H1 (cell line): ENCODE results near the gene PDP2. TPM values are rescaled to one million over a fixed set of nuclear protein-coding genes. Genes with fewer than 3 reads are reported as not detected.
A peak's percentile ranks its signal among the peaks of the same experiment; 100 is the strongest.

Source experiments
- CTCF ChIA-PET: fragments of 300-600 bp; sonication (Branson Sonifier 250); formaldehyde crosslinking; loops from one replicate; lab custom pipeline; 2021; ENCODE audit not compliant: partially characterized antibody; lab: Charles Lee
- POLR2A ChIA-PET: fragments of 300-600 bp; sonication (Branson Sonifier 250); formaldehyde crosslinking; loops from one replicate; lab custom pipeline; 2021; ENCODE audit warnings: inconsistent platforms; ENCODE audit not compliant: partially characterized antibody; lab: Charles Lee
- DNase-seq, 2 experiments: peaks; one replicate each; pipeline versions ENCODE4 v3.0.0 to v3.0.0-alpha.2; 2010 to 2022; ENCODE audit warnings: low spot score in 2 of 2, low read depth in 1 of 2, mixed read lengths in 1 of 2
- FAIRE-seq: peaks from 2 replicates; lab custom pipeline; 2011; peaks lifted over from hg19 to GRCh38; lab: Jason Lieb, UNC
- H2AFZ ChIP-seq: 2 replicates; pipeline ENCODE4 v1.8.1; 2012; ENCODE audit warnings: low read length, inconsistent platforms
- H2AK5ac ChIP-seq: 2 replicates; pipeline ENCODE4 v1.6.1; 2013; ENCODE audit warnings: low read depth, low read length
- H2BK120ac ChIP-seq: replicated peaks from 2 replicates; pipeline ENCODE3; 2013; ENCODE audit warnings: low read depth, low read length, inconsistent platforms
- H2BK12ac ChIP-seq: 2 replicates; pipeline ENCODE4 v1.6.1; 2013; ENCODE audit warnings: low read depth, low read length
- H2BK15ac ChIP-seq: 2 replicates; pipeline ENCODE4 v1.6.1; 2013; ENCODE audit warnings: low read length
- H2BK20ac ChIP-seq: 2 replicates; pipeline ENCODE4 v1.6.1; 2013; ENCODE audit warnings: low read length
- H2BK5ac ChIP-seq: 2 replicates; pipeline ENCODE4 v1.6.1; 2013; ENCODE audit warnings: low read depth, low read length
- H3K14ac ChIP-seq: 2 replicates; pipeline ENCODE4 v1.6.1; 2013; ENCODE audit warnings: inconsistent platforms; ENCODE audit not compliant: insufficient read length
- H3K18ac ChIP-seq: 2 replicates; pipeline ENCODE4 v1.6.1; 2013; ENCODE audit warnings: low read length; ENCODE audit errors: extremely low read depth
- H3K23ac ChIP-seq: 2 replicates; pipeline ENCODE4 v1.6.1; 2013; ENCODE audit warnings: inconsistent platforms; ENCODE audit not compliant: insufficient read length
- H3K23me2 ChIP-seq: 2 replicates; pipeline ENCODE4 v1.6.1; 2013; ENCODE audit warnings: low read depth, low read length
- H3K27ac ChIP-seq: 2 replicates; pipeline ENCODE4 v1.6.1; 2011; ENCODE audit warnings: low read depth, low read length, inconsistent platforms
- H3K27me3 ChIP-seq, 4 experiments: replicated peaks in 1 of 4; 1 replicate in 1 of 4; 2 replicates in 3 of 4; pipeline versions ENCODE4 v1.6.1 to v1.8.1; 2011 to 2013; ENCODE audit warnings: low read length in 3 of 4, mild to moderate bottlenecking in 3 of 4, inconsistent platforms in 2 of 4, mixed read lengths in 2 of 4, moderate library complexity in 1 of 4; ENCODE audit not compliant: control insufficient read depth in 3 of 4, insufficient read depth in 3 of 4; ENCODE audit errors: extremely low read depth in 1 of 4
- H3K36me3 ChIP-seq, 4 experiments: 2 replicates each; pipeline versions ENCODE4 v1.6.1 to v1.8.1; 2011 to 2013; ENCODE audit warnings: mild to moderate bottlenecking in 4 of 4, low read length in 3 of 4, moderate library complexity in 2 of 4, control low read depth in 1 of 4, inconsistent platforms in 1 of 4; ENCODE audit not compliant: insufficient read depth in 4 of 4, control insufficient read depth in 2 of 4
- H3K4ac ChIP-seq: replicated peaks from 2 replicates; pipeline ENCODE3; 2013; ENCODE audit warnings: low read length, low read depth, mixed read lengths, inconsistent platforms; ENCODE audit not compliant: insufficient read length
- H3K4me1 ChIP-seq, 4 experiments: replicated peaks in 1 of 4; 1 replicate in 1 of 4; 2 replicates in 3 of 4; pipeline versions ENCODE4 v1.6.1 to v1.8.1; 2011 to 2013; ENCODE audit warnings: low read length in 3 of 4, inconsistent platforms in 2 of 4, mixed read lengths in 1 of 4; ENCODE audit not compliant: insufficient read depth in 4 of 4, control insufficient read depth in 3 of 4
- H3K4me2 ChIP-seq, 2 experiments: 2 replicates each; pipeline versions ENCODE4 v1.6.1 to v1.8.1; 2011 to 2013; ENCODE audit warnings: low read depth in 2 of 2, low read length in 2 of 2, control low read depth in 1 of 2, inconsistent platforms in 1 of 2, mild to moderate bottlenecking in 1 of 2; ENCODE audit not compliant: insufficient read depth in 1 of 2
- H3K4me3 ChIP-seq, 4 experiments: fragments of 200-600, 300-600 bp in 1 of 4; sonication (generic), shearing (Covaris generic), sonication (Bioruptor Twin) in 1 of 4; 2 replicates each; pipeline versions ENCODE4 v1.5.1 to v1.8.1; 2011 to 2016; ENCODE audit warnings: low read length in 4 of 4, low read depth in 3 of 4, control low read depth in 2 of 4, inconsistent platforms in 2 of 4, mild to moderate bottlenecking in 2 of 4, mixed read lengths in 1 of 4, moderate library complexity in 1 of 4; ENCODE audit not compliant: insufficient read depth in 2 of 4; ENCODE audit errors: extremely low read depth in 1 of 4
- H3K56ac ChIP-seq: replicated peaks from 2 replicates; pipeline ENCODE3; 2013; ENCODE audit warnings: low read depth, mild to moderate bottlenecking, mixed read lengths, low read length, inconsistent platforms; ENCODE audit not compliant: insufficient read length
- H3K79me1 ChIP-seq: 2 replicates; pipeline ENCODE4 v1.6.1; 2013; ENCODE audit warnings: low read depth, low read length, control low read depth
- H3K79me2 ChIP-seq, 2 experiments: 2 replicates each; pipeline versions ENCODE4 v1.6.1 to v1.8.1; 2012 to 2013; ENCODE audit warnings: low read length in 2 of 2, mild to moderate bottlenecking in 2 of 2, inconsistent platforms in 1 of 2; ENCODE audit not compliant: insufficient read depth in 2 of 2, control insufficient read depth in 1 of 2
- H3K9ac ChIP-seq, 4 experiments: replicated peaks in 1 of 4; 1 replicate in 1 of 4; 2 replicates in 3 of 4; pipeline versions ENCODE4 v1.6.1 to v1.8.1; 2011 to 2013; ENCODE audit warnings: low read depth in 3 of 4, low read length in 3 of 4, control low read depth in 2 of 4, mild to moderate bottlenecking in 2 of 4, moderate library complexity in 2 of 4, inconsistent platforms in 1 of 4; ENCODE audit errors: extremely low read depth in 1 of 4
- H3K9me3 ChIP-seq, 2 experiments: 2 replicates each; pipeline versions ENCODE4 v1.6.1 to v1.8.1; 2012 to 2013; ENCODE audit warnings: mild to moderate bottlenecking in 2 of 2, moderate library complexity in 2 of 2, control low read depth in 1 of 2, inconsistent platforms in 1 of 2, low read depth in 1 of 2, low read length in 1 of 2, mixed read lengths in 1 of 2; ENCODE audit not compliant: insufficient read depth in 2 of 2
- H4K20me1 ChIP-seq, 2 experiments: replicated peaks in 1 of 2; 2 replicates each; pipeline versions ENCODE3 to v1.8.1; 2011 to 2013; ENCODE audit warnings: inconsistent platforms in 2 of 2, low read length in 2 of 2, mild to moderate bottlenecking in 1 of 2; ENCODE audit not compliant: insufficient read depth in 2 of 2, control insufficient read depth in 1 of 2
- H4K5ac ChIP-seq: 2 replicates; pipeline ENCODE4 v1.6.1; 2013; ENCODE audit warnings: low read length, low read depth, mixed read lengths, inconsistent platforms; ENCODE audit not compliant: insufficient read length
- H4K8ac ChIP-seq: 2 replicates; pipeline ENCODE4 v1.8.0; 2013; ENCODE audit warnings: mild to moderate bottlenecking, moderate library complexity, low read length, inconsistent platforms; ENCODE audit not compliant: insufficient read depth; ENCODE audit errors: extremely low read depth
- H4K91ac ChIP-seq: replicated peaks from 2 replicates; pipeline ENCODE3; 2013; ENCODE audit warnings: low read length, mixed read lengths, inconsistent platforms; ENCODE audit not compliant: insufficient read length
- ASH2L ChIP-seq: fragments of 200-600, 300-600 bp; sonication (generic); IDR thresholded peaks from one replicate; pipeline ENCODE4 v1.7.1; 2017; ENCODE audit warnings: low read length
- BCL11A ChIP-seq, 2 experiments: IDR thresholded peaks; one replicate each; pipeline ENCODE4 v1.6.1; 2011; ENCODE audit warnings: low read depth in 2 of 2, low read length in 2 of 2, mild to moderate bottlenecking in 2 of 2
- CREB1 ChIP-seq: IDR thresholded peaks from 2 replicates; pipeline ENCODE4 v1.6.1; 2012; ENCODE audit warnings: inconsistent platforms
- E2F6 ChIP-seq: IDR thresholded peaks from 2 replicates; pipeline ENCODE4 v1.6.1; 2012; ENCODE audit warnings: inconsistent platforms
- EZH2 ChIP-seq: fragments of 200-600 bp; sonication (generic); IDR thresholded peaks from 2 replicates; pipeline ENCODE4 v1.7.1; 2012; ENCODE audit warnings: low read depth, mild to moderate bottlenecking, moderate library complexity, low read length, inconsistent platforms; ENCODE audit not compliant: severe bottlenecking
- KDM4A ChIP-seq: IDR thresholded peaks from one replicate; pipeline ENCODE4 v1.7.1; 2012; ENCODE audit warnings: low read depth, mild to moderate bottlenecking, moderate library complexity, low read length, inconsistent platforms; ENCODE audit not compliant: severe bottlenecking
- MAX ChIP-seq: IDR thresholded peaks from 2 replicates; pipeline ENCODE4 v1.6.1; 2012; ENCODE audit warnings: inconsistent platforms
- RBBP5 ChIP-seq: IDR thresholded peaks from 2 replicates; pipeline ENCODE4 v1.7.1; 2012; ENCODE audit warnings: low read depth, mild to moderate bottlenecking, inconsistent platforms, low read length, moderate library complexity, borderline replicate concordance
- RXRA ChIP-seq: IDR thresholded peaks from 2 replicates; pipeline ENCODE4 v1.6.1; 2011; ENCODE audit warnings: low read depth, mild to moderate bottlenecking, low read length, moderate library complexity; ENCODE audit not compliant: insufficient read depth
- SP1 ChIP-seq: IDR thresholded peaks from 2 replicates; pipeline ENCODE4 v1.6.1; 2011; ENCODE audit warnings: low read depth, low read length
- SRF ChIP-seq: IDR thresholded peaks from 2 replicates; pipeline ENCODE4 v1.6.1; 2011; ENCODE audit warnings: mild to moderate bottlenecking, low read depth, low read length, moderate library complexity
- WGBS, 2 experiments: shearing (Covaris generic) in 1 of 2; methylation state at CpG; one replicate each; pipeline versions ENCODE4 v1.1.6 to v1.1.7; 2013 to 2015; ENCODE audit warnings: low lambda C conversion rate in 2 of 2, mixed read lengths in 2 of 2, inconsistent platforms in 1 of 2, low coverage in 1 of 2, missing lambda C conversion rate in 1 of 2; ENCODE audit not compliant: insufficient replicate concordance in 2 of 2, insufficient coverage in 1 of 2, insufficient read length in 1 of 2; ENCODE audit errors: extremely low coverage in 1 of 2, missing lambda C conversion rate in 1 of 2; 5-methylcytosine and 5-hydroxymethylcytosine counted together
- polyA plus RNA-seq, 7 experiments: library from polyadenylated mRNA; depleted of rRNA in 3 of 7; stranded (reverse) in 5 of 7; unstranded in 2 of 7; fragments of >200 nt in 5 of 7; fragments of 200-250 nt in 2 of 7; gene quantifications; 1 replicate in 5 of 7; 2 replicates in 1 of 7; 4 replicates in 1 of 7; pipeline versions ENCODE4 v1.2.1 to v1.2.3, GENCODE V29; 2011 to 2013; ENCODE audit warnings: missing spikeins in 2 of 7, mixed read lengths in 2 of 7
- total RNA-seq: library from RNA; stranded (reverse); fragmentation: NEBNext Ultra II Directional; extraction: Animal tissue kit (Norgen Biotek cat#: 25700); gene quantifications from 2 replicates; pipeline ENCODE4 v1.2.1, GENCODE V29; 2021

Gene PDP2
- total and polyA plus RNA-seq, 2 of the 8 experiments (the other 6 are each of a cell fraction or from before 2014, with no cell fraction given): 11.7 to 36.5 TPM

- Histone ChIP-seq H2BK5ac (no peak within 1 kb of the TSS), H3K56ac (no peak within 1 kb of the TSS), H3K27ac (no peak within 1 kb of the TSS), H3K27me3 (peaks cover 14 to 45% (median 36%) of the 10 kb centered on the region in 4 experiments), H4K8ac (no peak within 1 kb of the TSS; the same call in 1 of the 2 replicates), H3K79me2 (no peaks in the 10 kb centered on the region), H2AFZ (peak within 1 kb of the TSS; percentile 48), H3K18ac (peak within 1 kb of the TSS; percentile 60), H3K9me3 (no peaks in the 10 kb centered on the region), H3K4me2 (peak within 1 kb of the TSS; percentile 80 to 98), H3K4me3 (peak within 1 kb of the TSS; percentile 46 to 75 (median 62)), H3K4me1 (peaks cover 0 to 2% (median 0%) of the 10 kb centered on the region in 4 experiments; a peak in 3 of 7 replicates), H2BK12ac (no peak within 1 kb of the TSS), H4K20me1 (peaks cover 0 to 3% of the 10 kb centered on the region in 2 experiments), H3K4ac (no peak within 1 kb of the TSS), H3K36me3 (no peaks in the 10 kb centered on the region), H2BK120ac (no peak within 1 kb of the TSS), H2BK15ac (no peak within 1 kb of the TSS), H4K91ac (no peak within 1 kb of the TSS), H3K14ac (no peak within 1 kb of the TSS), H3K23me2 (peaks cover 12% of the 10 kb centered on the region), H3K23ac (no peak within 1 kb of the TSS), H4K5ac (no peak within 1 kb of the TSS), H3K9ac (peak within 1 kb of the TSS in 1 of 4 experiments; percentile 6; a peak in 2 of 7 replicates), H2AK5ac (no peak within 1 kb of the TSS), H2BK20ac (no peak within 1 kb of the TSS), H3K79me1 (no peaks in the 10 kb centered on the region)
- no peak for FAIRE-seq
- WGBS, 2 experiments: 3% methylated on average over 42 of the region's 79 CpGs; no CpG with 5 or more reads in 1 of the 2 experiments
- ChIA-PET POLR2A (interaction anchor here (0.5 to 3.3 kb wide), 5 partner anchors 15 to 131 kb away, joined by 3 to 26 read pairs (median 3); partner anchors contain the start of genes DYNC1LI2 and NAE1), CTCF (interaction anchor here (0.9 to 13.4 kb wide), 4 partner anchors 7 to 92 kb away, joined by 3 to 162 read pairs (median 41); partner anchors contain the start of gene NAE1)
- peak in 1 of 2 experiments; percentile 79 for DNase-seq
- TF ChIP-seq E2F6: peak; percentile 39; the same call in 1 of the 2 replicates
- peak; percentile 57 for TF ChIP-seq ASH2L
- peak; percentile 90 for TF ChIP-seq KDM4A
- TF ChIP-seq RBBP5: peak; percentile 51; the same call in 1 of the 2 replicates
- TF ChIP-seq SP1: no peak
- TF ChIP-seq MAX: no peak; the same call in none of the 2 replicates
- TF ChIP-seq RXRA: no peak
- no peak for TF ChIP-seq CREB1
- no peak for TF ChIP-seq BCL11A (IDR thresholded peaks at IDR 0.05; ENCODE audit: low read depth in 2 of 2, low read length in 2 of 2)
- TF ChIP-seq EZH2: peak; percentile 72
- TF ChIP-seq SRF: no peak
Measured at GRCh38 chr16:66844342-66845079, 35.8 kb upstream of the PDP2 start, which contains the start of gene CA7. Gene CA7 (plus strand): TSS chr16:66844414. CDS start chr16:66844488, 74 bp downstream.
